H1 (cell line): Measurements from ENCODE around the gene DHPS. TPM values are rescaled to one million over a fixed set of nuclear protein-coding genes. Genes with fewer than 3 reads are reported as not detected.

ENCODE experiments used
- CHD7 ChIP-seq: fragments of 300-600 bp; sonication (generic); IDR thresholded peaks from 2 replicates; pipeline ENCODE4 v1.7.1; 2012; ENCODE audit warnings: low read length, moderate library complexity, mild to moderate bottlenecking, inconsistent platforms; ENCODE audit not compliant: insufficient replicate concordance
- polyA plus RNA-seq, 7 experiments: library from polyadenylated mRNA; depleted of rRNA in 3 of 7; stranded (reverse) in 5 of 7; unstranded in 2 of 7; fragments of >200 nt in 5 of 7; fragments of 200-250 nt in 2 of 7; gene quantifications; 1 replicate in 5 of 7; 2 replicates in 1 of 7; 4 replicates in 1 of 7; pipeline versions ENCODE4 v1.2.1 to v1.2.3, GENCODE V29; 2011 to 2013; ENCODE audit warnings: missing spikeins in 2 of 7, mixed read lengths in 2 of 7
- total RNA-seq: library from RNA; stranded (reverse); fragmentation: NEBNext Ultra II Directional; extraction: Animal tissue kit (Norgen Biotek cat#: 25700); gene quantifications from 2 replicates; pipeline ENCODE4 v1.2.1, GENCODE V29; 2021

The DHPS gene
- total and polyA plus RNA-seq, 2 of the 8 experiments (the other 6 are each of a cell fraction or from before 2014, with no cell fraction given): 86.6 to 99.6 TPM

- TF ChIP-seq CHD7: no peak
These were observed 21.4 kb upstream of the DHPS start (continued) for GRCh38 chr19:12703046-12703445.
